ENCODE measurements around the gene TOB1.

TOB1 gene

GRCh38 chr17:50815400-50815799 is 50.8 kb downstream of the TOB1 start:
- no peak for TF ChIP-seq CTCF (IDR thresholded peaks at IDR 0.05; ENCODE audit: low read depth, low read length)
- DNase-seq (ENCODE audit: extremely low read depth, low read depth), result no peak

GRCh38 chr17:50813583-50813982 is 52.6 kb downstream of the TOB1 start:
- no peak for TF ChIP-seq CTCF (IDR thresholded peaks at IDR 0.05; ENCODE audit: low read depth, low read length)
- no peak for DNase-seq (ENCODE audit: extremely low read depth, low read depth)

Data from AG09319 (cell line).